GM12891 (cell line): Measurements from ENCODE around the gene AGMO.

Experiments used
- POLR2A ChIP-seq: IDR thresholded peaks from 2 replicates; pipeline ENCODE4 v1.6.1; 2011; ENCODE audit warnings: low read depth, low read length, control low read depth
- POLR2AphosphoS5 ChIP-seq: IDR thresholded peaks from 2 replicates; pipeline ENCODE4 v1.6.1; 2011; ENCODE audit warnings: low read depth, low read length, control low read depth
- SPI1 ChIP-seq: IDR thresholded peaks from 2 replicates; pipeline ENCODE4 v1.6.1; 2011; ENCODE audit warnings: low read depth, low read length, control low read depth
- TAF1 ChIP-seq: IDR thresholded peaks from 2 replicates; pipeline ENCODE4 v1.6.1; 2011; ENCODE audit warnings: low read depth, low read length, control low read depth

DNA sequence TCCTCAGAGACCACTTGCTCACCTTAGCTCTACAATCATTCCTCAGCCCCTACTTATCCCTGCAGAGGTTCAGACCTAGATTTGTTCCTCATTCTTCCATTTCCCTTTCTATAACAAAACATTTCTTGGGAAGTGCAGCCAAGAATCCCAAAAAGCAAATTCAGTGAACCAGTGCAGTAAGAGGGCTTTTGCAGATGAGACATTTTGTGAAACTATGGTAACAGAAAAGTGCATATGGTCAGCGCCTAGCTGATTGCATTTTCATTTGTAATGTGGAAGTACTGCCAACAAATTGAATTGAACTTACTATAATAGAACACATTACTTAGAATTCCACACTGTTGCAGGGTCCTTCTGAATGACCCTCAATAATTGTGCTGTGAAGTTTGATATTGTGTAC, 18.6 kb downstream of the AGMO start:
- TF ChIP-seq POLR2AphosphoS5 (no peak), POLR2A (no peak), TAF1 (no peak), SPI1 (no peak)
